Effector CD8-positive, alpha-beta T cell (primary cell): ENCODE data around the gene FCAMR.

Source experiments
- DNase-seq: peaks from one replicate; lab custom pipeline; 2025; lab: John Stamatoyannopoulos, UW

The FCAMR gene

DNA sequence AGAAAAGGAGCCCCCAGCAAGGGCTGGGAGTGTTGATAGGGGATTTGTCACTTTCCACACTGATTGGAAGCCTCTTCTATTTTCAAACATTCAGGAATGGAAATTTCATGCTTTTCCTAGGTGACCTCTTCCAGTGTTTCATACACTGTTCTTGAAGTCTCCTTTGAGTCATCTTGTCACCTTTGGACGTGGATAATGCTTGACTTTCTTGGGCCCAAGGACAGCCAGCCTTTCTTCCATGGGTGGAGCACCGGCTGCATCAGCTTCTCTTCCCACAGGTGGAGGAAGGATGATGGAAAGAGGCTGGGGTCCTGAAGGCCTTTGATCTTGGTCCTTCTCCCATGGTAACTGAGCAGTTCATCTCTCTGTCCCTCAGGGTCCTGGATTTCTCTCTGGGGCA lies 12.1 kb downstream of the FCAMR start:
- DNase-seq: no peak

DNA sequence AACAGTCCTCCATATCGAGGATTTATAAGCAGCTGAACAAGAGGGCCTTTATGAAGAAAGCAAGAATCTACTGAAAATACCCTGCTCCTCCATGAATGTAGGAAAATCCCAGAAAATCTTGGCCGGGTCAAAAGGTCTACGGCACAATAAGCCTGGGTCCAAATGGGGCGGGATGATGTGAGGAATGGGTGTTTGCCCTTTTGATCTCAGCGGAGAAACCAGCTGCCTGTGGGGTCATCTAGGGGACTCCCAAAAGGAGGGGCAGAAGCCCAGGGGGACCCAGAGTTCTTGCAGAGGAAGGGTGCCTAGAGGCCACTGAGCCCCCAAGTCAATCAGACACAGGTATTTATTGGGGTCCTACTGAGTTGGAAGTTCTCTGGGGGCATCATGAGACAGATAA lies 12.6 kb downstream of the FCAMR start:
- DNase-seq: no peak

DNA sequence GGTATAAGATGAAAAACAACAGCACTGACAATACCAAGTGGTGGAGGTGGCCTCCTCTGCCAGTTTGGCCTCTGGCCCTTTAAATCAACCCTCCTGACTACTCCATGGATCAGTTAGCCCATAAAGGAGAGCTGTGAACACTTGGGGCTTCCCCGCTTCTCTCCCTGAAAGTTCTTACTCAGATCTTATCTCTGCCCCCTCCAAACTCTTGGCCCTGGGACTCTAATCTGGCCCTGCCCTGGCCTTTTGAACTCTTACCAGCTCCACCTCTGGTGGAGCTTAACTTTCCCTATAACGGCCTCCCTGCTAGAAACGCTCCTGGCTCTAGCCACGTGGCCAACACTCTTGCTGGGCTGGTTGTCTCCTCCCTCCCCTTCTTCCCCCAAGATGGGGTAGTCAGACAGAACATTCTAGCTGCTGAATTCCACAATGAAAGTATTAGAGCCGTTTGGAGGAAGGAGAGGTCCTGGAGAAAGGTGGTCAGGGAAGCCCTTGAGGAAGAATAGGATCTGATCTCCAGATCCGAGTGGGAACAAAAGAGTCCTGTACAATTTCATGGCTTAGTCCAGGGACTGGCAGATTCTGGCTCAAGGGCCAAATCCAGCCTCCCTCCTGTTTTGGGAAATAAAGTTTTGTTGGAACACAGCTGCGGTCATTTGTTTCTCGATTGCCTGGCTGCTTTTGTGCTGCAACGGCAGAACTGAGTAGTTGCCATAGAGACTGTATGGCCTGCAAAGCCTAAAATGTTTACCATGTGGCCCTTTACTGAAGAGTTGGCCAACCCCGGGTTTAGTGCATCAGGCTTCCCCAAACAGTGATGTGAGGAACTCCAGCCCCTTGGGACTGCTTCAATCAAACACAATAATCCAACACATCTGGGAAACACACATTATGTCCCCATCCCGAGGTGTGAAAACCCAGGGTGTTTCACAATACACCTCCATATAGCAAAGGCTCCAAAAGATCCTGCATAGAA lies 14.5 kb downstream of the FCAMR start:
- DNase-seq: no peak

DNA sequence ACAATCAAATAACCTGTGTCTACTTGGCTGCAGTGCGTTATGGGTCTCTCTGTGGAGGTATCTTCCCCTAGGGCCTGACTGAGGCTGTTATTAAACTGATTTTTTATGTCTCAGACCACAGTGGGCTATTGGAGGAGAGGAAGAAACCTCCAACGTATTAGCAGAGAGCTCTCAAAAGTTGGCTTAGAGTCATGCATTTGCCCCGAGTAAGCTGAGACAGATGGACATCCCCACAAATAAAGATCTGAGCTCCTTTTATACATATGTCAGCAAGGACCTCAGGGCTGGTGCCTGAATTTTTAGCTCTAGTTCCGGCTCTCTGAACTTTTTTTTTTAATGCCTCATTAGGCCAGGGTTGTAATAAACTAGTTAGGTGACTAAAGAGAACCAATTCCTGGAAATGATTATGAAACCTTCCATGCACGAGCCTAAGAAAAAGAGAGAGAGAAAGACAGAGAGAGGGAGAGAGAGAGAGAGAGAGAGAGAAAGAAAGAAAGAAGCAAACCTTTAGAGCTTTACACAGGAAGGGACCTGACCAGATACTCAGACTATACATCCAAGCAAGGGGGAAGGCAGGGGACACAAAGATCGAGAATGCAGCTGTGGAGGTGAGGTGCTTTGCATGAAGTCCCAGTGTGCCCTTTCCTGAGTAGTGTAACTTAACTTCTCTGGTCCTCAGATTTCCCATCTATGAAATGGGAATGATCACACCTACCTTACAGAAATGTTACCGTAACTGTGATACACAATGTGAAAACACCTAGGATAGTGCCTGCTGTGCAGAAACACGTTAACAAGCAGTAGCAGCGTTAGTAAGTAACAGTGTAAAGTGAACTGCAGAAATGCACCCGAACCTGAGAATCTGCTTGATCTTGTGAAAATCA lies 15.6 kb downstream of the FCAMR start:
- DNase-seq: no peak

- no peak for DNase-seq
Measured at GRCh38 chr1:206953626-206954025, 16.6 kb downstream of the FCAMR start.

GRCh38 chr1:206953126-206953525 lies 17.1 kb downstream of the FCAMR start:
- DNase-seq: no peak

- DNase-seq: no peak
Measured at GRCh38 chr1:206952171-206952570, 18.1 kb downstream of the FCAMR start.

DNA sequence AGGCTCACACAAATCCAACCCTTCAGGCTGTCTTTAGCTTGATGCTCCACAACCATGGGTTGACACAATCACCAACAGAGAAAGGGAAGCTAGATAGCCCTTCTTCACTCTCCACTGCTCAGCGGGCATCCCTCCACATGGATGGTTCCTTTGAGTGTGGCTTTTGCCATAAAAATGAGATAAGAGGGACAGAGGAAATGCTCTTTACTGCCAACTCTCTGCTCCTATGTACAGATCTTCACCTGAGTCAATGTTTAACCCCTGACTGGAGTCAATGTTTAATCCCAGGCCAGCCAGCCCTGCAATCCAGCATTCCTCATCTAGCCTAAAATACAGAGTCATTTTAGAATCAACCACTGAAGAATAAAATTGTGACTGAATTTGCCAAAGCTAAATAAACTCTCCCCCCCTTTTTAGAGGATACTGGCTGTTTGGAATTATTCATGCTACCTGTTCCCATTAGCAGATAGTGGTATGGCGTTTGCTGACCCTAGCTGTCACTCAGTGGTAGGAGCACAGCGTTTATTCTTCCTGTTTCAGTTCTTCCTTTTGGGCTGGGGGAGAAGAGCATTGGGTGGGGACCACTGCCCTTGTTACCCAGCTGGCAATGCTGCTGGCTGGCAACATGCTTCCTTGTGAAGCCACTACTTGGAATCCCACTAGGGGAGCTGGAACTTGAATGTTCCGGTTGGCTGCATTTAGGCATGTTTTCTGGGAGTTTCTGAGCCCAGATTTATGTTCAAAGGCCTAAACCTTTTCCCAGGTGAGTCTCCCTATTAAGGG lies 18.8 kb downstream of the FCAMR start:
- no peak for DNase-seq

DNA sequence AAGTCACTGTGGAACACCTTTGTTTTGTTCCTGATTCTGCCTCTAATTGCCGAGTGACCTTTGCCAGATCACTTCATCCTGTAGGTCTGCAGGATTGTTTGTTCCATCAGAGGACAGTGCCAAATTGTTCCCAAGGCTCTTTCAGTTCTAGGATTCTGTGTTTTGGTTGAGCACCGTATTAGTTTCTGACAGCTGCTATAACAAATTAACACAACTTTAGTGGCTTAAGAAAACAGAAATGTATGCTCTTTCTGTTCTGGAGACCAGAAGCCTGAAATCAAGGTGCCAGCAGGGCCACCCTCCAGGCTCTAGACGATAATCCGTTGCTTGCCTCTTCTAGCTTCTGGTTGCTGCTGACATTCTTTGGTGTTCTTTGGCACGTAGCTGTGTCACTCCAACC lies 20.6 kb downstream of the FCAMR start:
- no peak for DNase-seq

DNA sequence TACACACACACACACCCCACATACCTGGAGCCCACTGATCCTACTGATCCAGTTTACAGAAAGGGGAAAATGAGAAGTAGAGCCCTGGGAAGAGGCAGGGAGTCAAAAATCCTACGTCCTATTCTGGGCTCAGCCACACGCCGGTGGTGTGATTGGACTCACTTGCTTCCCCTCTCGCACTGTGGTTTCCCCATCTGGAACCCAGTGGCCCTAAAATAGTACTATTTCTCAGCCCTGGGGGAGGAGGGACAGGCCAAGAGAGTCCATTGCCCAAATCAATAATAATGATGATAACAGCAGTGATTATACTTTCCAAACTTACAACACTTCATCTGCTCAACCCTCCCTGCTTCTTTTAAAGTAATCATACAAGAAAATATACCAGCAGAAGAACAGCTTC lies 21.1 kb downstream of the FCAMR start:
- DNase-seq: no peak

DNA sequence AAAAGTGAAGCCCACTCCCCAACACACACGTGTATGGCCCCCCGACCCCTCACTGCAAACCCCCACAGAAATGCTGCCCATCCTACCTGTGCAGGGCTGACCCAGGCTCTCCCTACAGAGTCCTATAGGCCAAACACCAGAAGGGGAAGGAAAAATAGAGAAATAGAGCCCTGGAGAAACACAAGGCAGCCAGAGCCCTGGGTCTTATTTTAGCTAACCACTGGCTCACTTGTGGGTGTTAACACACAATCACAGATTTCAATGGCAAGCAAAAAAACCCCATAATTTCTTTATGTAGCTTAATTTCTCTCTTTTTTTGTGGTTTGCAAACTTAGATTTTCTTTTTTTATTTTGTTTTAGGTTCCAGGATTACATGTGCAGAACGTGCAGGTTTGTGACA lies 23.0 kb downstream of the FCAMR start:
- no peak for DNase-seq

- DNase-seq: no peak
Measured at GRCh38 chr1:206946261-206946660, 24.0 kb downstream of the FCAMR start, which contains the start of gene PIGR. PIGR (minus strand) TSS chr1:206946466; CDS start chr1:206940531, 5,935 bp downstream.

GRCh38 chr1:206945779-206946178 lies 24.5 kb downstream of the FCAMR start:
- no peak for DNase-seq

- DNase-seq: no peak
Measured at GRCh38 chr1:206944703-206945102, 25.6 kb downstream of the FCAMR start.

DNA sequence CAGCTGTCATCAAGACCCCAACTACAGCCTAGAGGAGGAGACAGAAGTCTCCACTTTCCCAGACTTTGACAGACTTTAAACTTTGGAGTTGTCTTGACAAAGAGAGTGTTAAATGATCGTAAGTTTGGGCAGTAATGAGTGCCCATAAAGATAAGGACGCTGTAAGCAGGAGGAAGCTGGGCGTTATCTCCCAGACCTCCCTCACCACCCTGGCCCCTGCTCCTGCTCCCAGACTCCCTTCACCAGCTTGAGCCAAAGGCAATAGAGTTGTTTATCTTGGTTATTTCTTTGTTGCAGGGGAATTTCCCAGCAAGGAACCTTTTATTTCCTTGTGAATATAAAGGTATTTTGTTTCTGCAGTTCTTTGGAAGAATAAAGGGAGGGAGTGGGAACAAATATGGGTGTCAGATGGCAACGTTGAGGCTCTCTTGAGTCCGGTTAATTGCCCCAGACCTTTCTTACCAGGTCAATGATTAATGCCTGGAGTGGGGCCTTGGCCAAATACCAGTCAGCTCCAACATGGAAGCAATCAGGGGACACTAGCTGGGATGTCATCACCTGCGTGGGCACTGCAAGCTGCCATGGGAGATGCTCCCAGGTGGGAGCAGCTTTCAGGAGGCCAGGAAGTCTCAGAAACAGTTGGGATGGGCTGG lies 28.4 kb downstream of the FCAMR start:
- DNase-seq: no peak

DNA sequence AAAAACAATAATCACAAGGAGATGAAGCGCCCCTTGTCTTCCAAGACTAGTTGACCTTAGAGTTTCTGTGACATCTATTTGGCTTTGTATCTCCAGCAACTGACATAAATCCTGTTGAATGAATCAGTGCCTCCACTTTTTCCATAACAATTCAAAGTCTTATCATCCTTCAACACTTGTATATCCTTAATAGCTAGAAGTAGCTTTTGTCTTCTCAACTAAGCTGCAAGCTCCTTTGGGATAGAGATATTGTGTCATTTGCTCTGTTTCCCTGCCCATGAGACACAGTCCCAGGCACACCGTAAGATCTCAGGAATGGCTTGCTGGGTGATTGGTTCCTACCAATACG lies 29.7 kb downstream of the FCAMR start:
- no peak for DNase-seq

- DNase-seq: no peak
Measured at GRCh38 chr1:206939841-206940587, 30.2 kb downstream of the FCAMR start.

DNA sequence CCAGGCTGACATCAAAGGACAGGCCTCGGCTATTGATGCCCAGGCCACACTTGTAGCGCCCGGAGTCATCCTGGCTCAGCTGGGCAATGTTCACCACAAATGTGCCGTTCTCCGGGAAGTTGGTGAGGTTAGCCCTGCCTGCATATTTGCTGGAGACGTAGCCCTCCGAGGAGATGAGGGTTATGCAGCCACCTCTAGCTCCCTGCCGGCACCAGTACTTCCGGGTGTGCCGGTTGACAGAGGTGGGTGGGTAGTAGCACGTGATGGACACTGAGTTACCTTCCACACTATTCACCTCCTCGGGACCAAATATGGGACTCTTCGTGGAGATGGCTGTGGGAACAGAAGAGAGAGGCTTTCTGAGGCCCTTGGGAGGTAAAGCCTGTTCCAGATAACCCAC lies 31.1 kb downstream of the FCAMR start:
- DNase-seq: no peak

- DNase-seq: no peak
Measured at GRCh38 chr1:206937425-206937824, 32.8 kb downstream of the FCAMR start.

DNA sequence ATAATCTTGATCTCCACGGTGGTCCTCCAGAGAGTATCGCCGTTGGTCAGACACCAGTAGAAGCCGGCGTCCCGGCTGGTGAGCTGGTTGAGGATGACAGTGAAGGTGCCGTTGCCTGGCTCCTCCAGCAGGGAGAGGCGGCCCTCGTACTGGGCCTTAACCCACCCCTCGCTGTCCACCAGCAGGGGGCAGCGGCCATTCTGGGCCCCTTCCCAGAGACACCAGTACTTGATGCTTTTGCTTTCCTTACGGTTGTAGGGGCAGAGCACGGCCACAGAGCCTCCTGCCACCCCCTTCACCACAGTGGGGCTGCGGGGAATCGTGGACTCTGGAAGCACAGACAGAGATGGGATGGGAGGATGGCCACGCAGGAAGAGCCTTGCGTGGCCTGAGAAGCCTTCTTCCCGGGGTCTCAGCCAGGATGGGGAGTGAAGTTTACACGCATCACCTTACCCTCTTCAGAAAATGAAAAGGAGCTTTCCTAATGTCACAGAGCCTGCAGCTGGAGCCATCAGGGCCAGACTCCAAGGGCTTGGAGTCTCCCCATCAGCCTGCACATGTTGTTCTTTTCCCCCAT lies 34.7 kb downstream of the FCAMR start:
- peak; percentile 23 for DNase-seq
